ENCODE measurements around the gene TNXB. TPM values are rescaled to one million over a fixed set of nuclear protein-coding genes. Genes with fewer than 3 reads are reported as not detected.

Gene TNXB
- total and polyA plus RNA-seq, 2 donors (not counting 1 experiment from before 2014, with no cell fraction given): 8.1 to 63.9 TPM

DNA sequence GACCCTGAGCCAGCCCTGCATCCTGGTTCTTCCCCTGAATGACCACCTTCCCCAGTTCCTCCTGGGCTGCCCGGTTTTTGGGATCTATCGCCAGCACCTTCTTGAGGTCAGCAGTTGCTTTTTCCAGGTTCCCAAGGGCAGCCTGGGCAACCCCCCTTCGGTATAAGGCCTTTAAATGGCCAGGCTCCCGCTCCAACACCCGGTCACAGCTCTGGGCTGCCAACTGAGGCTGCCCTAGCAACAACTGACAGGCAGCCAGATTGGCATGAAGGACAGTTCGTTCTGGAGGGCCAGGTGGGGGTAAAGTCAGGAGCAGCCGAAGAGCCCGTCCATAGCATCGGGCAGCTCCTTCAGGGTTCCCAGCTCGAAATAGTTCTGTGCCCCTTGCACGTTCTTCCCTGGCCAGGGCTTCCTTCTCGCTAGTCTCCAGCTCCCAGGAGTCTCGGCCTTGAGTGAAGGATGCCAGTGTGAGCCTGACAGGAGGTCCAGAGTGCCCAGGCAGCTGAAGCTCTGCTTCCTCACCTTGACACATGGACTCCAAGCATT lies 19.7 kb upstream of the TNXB start:
- H3K27ac ChIP-seq (ENCODE audit: insufficient read depth, low read length): peak overlapping the region; percentile 87
- H3K79me2 ChIP-seq (ENCODE audit: control insufficient read depth, insufficient read depth, low read length): peaks cover 14% of the 10 kb centered on the region
- peak overlapping the region in 2 of 4 experiments; percentile 69 to 75 for H3K4me3 ChIP-seq (replicated peaks in 1 of 4; ENCODE audit: control extremely low read depth in 1 of 4, insufficient read depth in 1 of 4, low read depth in 3 of 4, low read length in 4 of 4)

DNA sequence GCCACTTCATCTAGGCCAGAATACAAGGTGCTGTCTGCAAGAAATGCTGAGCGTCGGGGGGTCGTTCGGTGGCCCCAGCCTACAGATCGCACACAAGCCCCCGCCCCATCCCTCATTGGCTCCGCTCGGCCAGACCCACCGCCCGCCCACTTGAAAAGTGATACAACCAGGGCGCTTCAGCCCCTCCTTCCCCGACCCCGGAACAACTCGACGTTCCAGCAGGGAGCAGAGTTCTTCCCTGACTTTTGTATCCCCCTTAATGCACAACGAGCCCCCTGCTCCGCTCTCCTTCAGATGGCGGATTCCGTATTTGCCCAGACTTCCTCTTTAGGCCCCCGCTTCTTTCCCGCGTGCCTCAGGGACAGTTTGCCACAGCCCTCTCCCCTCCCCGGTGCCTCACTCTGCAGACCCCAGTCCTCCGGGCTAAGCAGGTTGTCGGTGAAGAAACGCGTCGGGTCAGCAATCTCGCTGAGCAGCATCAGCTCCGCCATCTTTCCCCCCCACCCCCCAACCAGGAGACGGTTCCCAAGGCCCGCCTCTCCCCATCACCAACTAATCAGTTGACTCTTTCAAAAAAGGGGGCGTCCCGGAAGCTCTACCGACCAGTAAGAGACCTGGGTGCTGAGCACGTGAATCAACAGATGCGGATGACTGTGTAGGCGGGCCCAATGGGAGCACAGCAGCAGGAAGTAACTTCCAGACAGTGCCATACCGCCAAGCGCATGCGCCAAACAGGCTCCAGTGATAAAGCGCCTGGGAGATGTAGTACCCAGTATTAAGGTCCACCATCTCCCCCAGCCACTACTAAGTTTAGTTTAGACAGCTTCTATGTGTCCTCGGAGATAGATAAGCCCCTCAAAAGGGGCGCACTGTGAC lies 18.8 kb upstream of the TNXB start, which contains the start of gene ATF6B:
TSS of gene ATF6B (minus strand) at position 530 of the 876 bp plus-strand sequence. CDS start at position 491, 39 bp downstream.
- Histone ChIP-seq H3K9ac (ENCODE audit: insufficient read depth, low read length) (peak within 1 kb of the TSS; percentile 85), H3K4me2 (ENCODE audit: extremely low read depth, insufficient read depth, low read length) (peak within 1 kb of the TSS; percentile 99), H3K79me2 (ENCODE audit: control insufficient read depth, insufficient read depth, low read length) (peaks cover 14% of the 10 kb centered on the region), H3K4me3 (replicated peaks in 1 of 4; ENCODE audit: control extremely low read depth in 1 of 4, insufficient read depth in 1 of 4, low read depth in 3 of 4, low read length in 4 of 4) (peak within 1 kb of the TSS; percentile 80 to 99 (median 90)), H3K27me3 (ENCODE audit: control insufficient read depth, insufficient read depth, low read length) (no peaks in the 10 kb centered on the region), H4K20me1 (ENCODE audit: control insufficient read depth, extremely low read depth, insufficient read depth, low read length) (no peaks in the 10 kb centered on the region), H3K9me3 (ENCODE audit: control insufficient read depth, insufficient read depth, low read depth, low read length) (no peaks in the 10 kb centered on the region), H3K36me3 (ENCODE audit: control insufficient read depth, insufficient read depth, low read length) (peaks cover 5% of the 10 kb centered on the region), H3K27ac (ENCODE audit: insufficient read depth, low read length) (peak within 1 kb of the TSS; percentile 93), H3K4me1 (ENCODE audit: control insufficient read depth, extremely low read depth, insufficient read depth, low read length) (peaks cover 8% of the 10 kb centered on the region), H2AFZ (ENCODE audit: low read length) (peak within 1 kb of the TSS; percentile 88)
- TF ChIP-seq EZH2 (IDR thresholded peaks at IDR 0.05; ENCODE audit: low read length, missing control alignments) (no peak), CTCF (conservative IDR thresholded peaks at IDR 0.05 in 1 of 2, IDR thresholded peaks at IDR 0.05 in 1 of 2; ENCODE audit: low read depth in 1 of 2, low read length in 2 of 2) (no peak)
- peak; percentile 100 for DNase-seq (ENCODE audit: low read depth in 2 of 2)

More for the DNA sequence above, 19.7 kb upstream of the TNXB start:
- Histone ChIP-seq H3K36me3 (ENCODE audit: control insufficient read depth, insufficient read depth, low read length) (peaks cover 5% of the 10 kb centered on the region), H3K4me1 (ENCODE audit: control insufficient read depth, extremely low read depth, insufficient read depth, low read length) (peaks cover 8% of the 10 kb centered on the region), H3K9ac (ENCODE audit: insufficient read depth, low read length) (no peak overlapping the region), H4K20me1 (ENCODE audit: control insufficient read depth, extremely low read depth, insufficient read depth, low read length) (no peaks in the 10 kb centered on the region), H2AFZ (ENCODE audit: low read length) (no peak overlapping the region), H3K27me3 (ENCODE audit: control insufficient read depth, insufficient read depth, low read length) (no peaks in the 10 kb centered on the region), H3K4me2 (ENCODE audit: extremely low read depth, insufficient read depth, low read length) (peak overlapping the region; percentile 99), H3K9me3 (ENCODE audit: control insufficient read depth, insufficient read depth, low read depth, low read length) (no peaks in the 10 kb centered on the region)
- DNase-seq (ENCODE audit: low read depth in 2 of 2): no peak
- TF ChIP-seq CTCF (conservative IDR thresholded peaks at IDR 0.05 in 1 of 2, IDR thresholded peaks at IDR 0.05 in 1 of 2; ENCODE audit: low read depth in 1 of 2, low read length in 2 of 2) (no peak), EZH2 (IDR thresholded peaks at IDR 0.05; ENCODE audit: low read length, missing control alignments) (no peak)

- peaks cover 5% of the 10 kb centered on the region for H3K36me3 ChIP-seq (ENCODE audit: control insufficient read depth, insufficient read depth, low read length)
- no peak for DNase-seq (ENCODE audit: low read depth in 2 of 2)
- TF ChIP-seq EZH2 (IDR thresholded peaks at IDR 0.05; ENCODE audit: low read length, missing control alignments) (no peak), CTCF (conservative IDR thresholded peaks at IDR 0.05 in 1 of 2, IDR thresholded peaks at IDR 0.05 in 1 of 2; ENCODE audit: low read depth in 1 of 2, low read length in 2 of 2) (no peak)
- H3K9ac ChIP-seq (ENCODE audit: insufficient read depth, low read length): peak overlapping the region; percentile 85
- H3K4me3 ChIP-seq (replicated peaks in 1 of 4; ENCODE audit: control extremely low read depth in 1 of 4, insufficient read depth in 1 of 4, low read depth in 3 of 4, low read length in 4 of 4): peak overlapping the region; percentile 80 to 99 (median 90)
- H4K20me1 ChIP-seq (ENCODE audit: control insufficient read depth, extremely low read depth, insufficient read depth, low read length): no peaks in the 10 kb centered on the region
- peak overlapping the region; percentile 91 for H3K4me2 ChIP-seq (ENCODE audit: extremely low read depth, insufficient read depth, low read length)
- H3K4me1 ChIP-seq (ENCODE audit: control insufficient read depth, extremely low read depth, insufficient read depth, low read length): peaks cover 8% of the 10 kb centered on the region
- no peaks in the 10 kb centered on the region for H3K27me3 ChIP-seq (ENCODE audit: control insufficient read depth, insufficient read depth, low read length)
- H3K79me2 ChIP-seq (ENCODE audit: control insufficient read depth, insufficient read depth, low read length): peaks cover 14% of the 10 kb centered on the region
- peak overlapping the region; percentile 88 for H2AFZ ChIP-seq (ENCODE audit: low read length)
- no peaks in the 10 kb centered on the region for H3K9me3 ChIP-seq (ENCODE audit: control insufficient read depth, insufficient read depth, low read depth, low read length)
- H3K27ac ChIP-seq (ENCODE audit: insufficient read depth, low read length): peak overlapping the region; percentile 93
Observed at GRCh38 chr6:32127409-32127716, 18.2 kb upstream of the TNXB start.
